Activated T-helper 1 cell treated with anti-CD3 and anti-CD28 coated beads, Interleukin-12 subunit alpha, Interleukin-12 subunit beta, Interleukin-2, Interleukin-4 antibody, amounts not matched to agents 30 ng/mL and 10 ng/mL and 1 ng/mL, durations not matched to agents 14 hours and 24 hours and 36 hours (primary cell): ENCODE data around the gene SBK2. TPM values are rescaled to one million over a fixed set of nuclear protein-coding genes. Genes with fewer than 3 reads are reported as not detected.

ENCODE experiments used
- DNase-seq: peaks from one replicate; pipeline ENCODE4 v3.0.0; 2021; ENCODE audit warnings: low spot score
- H3K27ac Mint-ChIP-seq: one replicate; pipeline ENCODE4 v1.8.0; 2021; ENCODE audit warnings: mild to moderate bottlenecking, mixed read lengths
- H3K27me3 Mint-ChIP-seq: one replicate; pipeline ENCODE4 v1.8.0; 2022; ENCODE audit warnings: mild to moderate bottlenecking, moderate library complexity, mixed read lengths; ENCODE audit not compliant: insufficient read depth
- H3K36me3 Mint-ChIP-seq: one replicate; pipeline ENCODE4 v1.8.0; 2021; ENCODE audit warnings: low read depth, mixed read lengths
- H3K4me1 Mint-ChIP-seq: one replicate; pipeline ENCODE4 v1.8.0; 2021; ENCODE audit warnings: low read depth, mixed read lengths
- H3K4me3 Mint-ChIP-seq: one replicate; pipeline ENCODE4 v1.8.0; 2021; ENCODE audit warnings: mild to moderate bottlenecking, moderate library complexity, mixed read lengths
- H3K9me3 Mint-ChIP-seq: one replicate; pipeline ENCODE4 v1.8.0; 2021; ENCODE audit warnings: mixed read lengths
- intact Hi-C: fragments of 100-400 bp; cut with micrococcal nuclease; formaldehyde crosslinking; loops from one replicate; pipeline ENCODE4 v1.15.1; 2024
- total RNA-seq: library from RNA; stranded (reverse); gene quantifications from 2 replicates; pipeline ENCODE4 v1.2.3, GENCODE V29; 2022

Gene SBK2
- total RNA-seq, 1 donor from 2014 or later, result not detected

- intact Hi-C loops, result no loop called here
- Mint-ChIP-seq H3K36me3 (no peaks in the 10 kb centered on the region), H3K27me3 (no peaks in the 10 kb centered on the region)
These were observed 55.2 kb downstream of the SBK2 start for GRCh38 chr19:55481794-55482155.

GRCh38 chr19:55481148-55481793 is 55.7 kb downstream of the SBK2 start:
- no peaks in the 10 kb centered on the region for H3K9me3 Mint-ChIP-seq
- H3K27ac Mint-ChIP-seq, result no peak overlapping the region
- no peak overlapping the region for H3K4me3 Mint-ChIP-seq
- intact Hi-C loops, result no loop called here
- no peak for DNase-seq
- H3K27me3 Mint-ChIP-seq, result no peaks in the 10 kb centered on the region
- no peaks in the 10 kb centered on the region for H3K36me3 Mint-ChIP-seq
- H3K4me1 Mint-ChIP-seq, result peaks cover 24% of the 10 kb centered on the region

More at GRCh38 chr19:55481794-55482155, 55.2 kb downstream of the SBK2 start:
- Mint-ChIP-seq H3K4me1 (peaks cover 24% of the 10 kb centered on the region), H3K9me3 (no peaks in the 10 kb centered on the region), H3K27ac (no peak overlapping the region), H3K4me3 (no peak overlapping the region)
- no peak for DNase-seq

- H3K27ac Mint-ChIP-seq, result no peak overlapping the region
- no peak for DNase-seq
- no peaks in the 10 kb centered on the region for H3K36me3 Mint-ChIP-seq
- no peaks in the 10 kb centered on the region for H3K9me3 Mint-ChIP-seq
- H3K4me1 Mint-ChIP-seq, result peaks cover 18% of the 10 kb centered on the region
- H3K27me3 Mint-ChIP-seq, result no peaks in the 10 kb centered on the region
- no peak overlapping the region for H3K4me3 Mint-ChIP-seq
- intact Hi-C loops, result loop anchor here (5.0 kb wide), 1 partner anchor 1088 kb away; the partner anchor contains the start of gene ZNF470
These were observed 57.3 kb downstream of the SBK2 start for GRCh38 chr19:55479451-55480230.

GRCh38 chr19:55479045-55479444 is 57.9 kb downstream of the SBK2 start:
- intact Hi-C loops, result loop anchor here (5.0 kb wide), 1 partner anchor 1088 kb away; the partner anchor contains the start of gene ZNF470

More at GRCh38 chr19:55479045-55479444, 57.9 kb downstream of the SBK2 start:
- no peak for DNase-seq
- Mint-ChIP-seq H3K4me3 (peak overlapping the region; percentile 9), H3K9me3 (no peaks in the 10 kb centered on the region), H3K4me1 (peaks cover 18% of the 10 kb centered on the region), H3K27ac (no peak overlapping the region), H3K36me3 (no peaks in the 10 kb centered on the region), H3K27me3 (no peaks in the 10 kb centered on the region)

Other genes with a start within 250 kb of the SBK2 start
- 0.71 TPM in 1 of 2 replicates, not detected in the other for gene TMEM150B, start 211.8 kb downstream of the SBK2 start, total RNA-seq
- 29.1 and 29.9 TPM in 2 replicates for gene KMT5C, start 197.3 kb downstream of the SBK2 start, total RNA-seq
- gene COX6B2, start 182.4 kb downstream of the SBK2 start, total RNA-seq, result 0.26 TPM in 1 of 2 replicates, not detected in the other
- gene GARIN5B, start 173.9 kb downstream of the SBK2 start, total RNA-seq, result 0.05 TPM in 1 of 2 replicates, not detected in the other
- 0.34 TPM in 1 of 2 replicates, not detected in the other for gene IL11, start 166.7 kb downstream of the SBK2 start, total RNA-seq
- gene TMEM190, start 160.3 kb downstream of the SBK2 start, total RNA-seq, result not detected in 2 replicates
- 9.7 and 10.6 TPM in 2 replicates for gene TMEM238, start 152.8 kb downstream of the SBK2 start, total RNA-seq
- 1,835 and 1,847 TPM in 2 replicates for gene RPL28, start 151.2 kb downstream of the SBK2 start, total RNA-seq
- gene UBE2S, start 129.3 kb downstream of the SBK2 start, total RNA-seq, result 224 and 225 TPM in 2 replicates
- not detected in 2 replicates for gene SHISA7, start 93.8 kb downstream of the SBK2 start, total RNA-seq
- gene ISOC2, start 75.5 kb downstream of the SBK2 start, total RNA-seq, result 31.3 and 34.3 TPM in 2 replicates
- not detected in 2 replicates for gene C19orf85, start 72.4 kb downstream of the SBK2 start, total RNA-seq
- gene ZNF628, start 60.5 kb downstream of the SBK2 start, total RNA-seq, result 7.6 and 10.4 TPM in 2 replicates
- gene NAT14, start 51.9 kb downstream of the SBK2 start, total RNA-seq, result 23.1 and 26.1 TPM in 2 replicates
- gene SSC5D, start 48.7 kb downstream of the SBK2 start, total RNA-seq, result 0.24 and 0.65 TPM in 2 replicates
- not detected in 2 replicates for gene SBK3, start 8.4 kb upstream of the SBK2 start, total RNA-seq
- gene ZNF579, start 43.7 kb upstream of the SBK2 start, total RNA-seq, result 10.2 and 11.7 TPM in 2 replicates
- 24.2 and 24.7 TPM in 2 replicates for gene FIZ1, start 62.4 kb upstream of the SBK2 start, total RNA-seq
- 20.0 and 22.9 TPM in 2 replicates for gene ZNF524, start 63.2 kb upstream of the SBK2 start, total RNA-seq
- 12.6 and 13.2 TPM in 2 replicates for gene ZNF865, start 68.5 kb upstream of the SBK2 start, total RNA-seq
- 3.0 and 4.9 TPM in 2 replicates for gene ZNF784, start 87.4 kb upstream of the SBK2 start, total RNA-seq
- gene ZNF580, start 103.9 kb upstream of the SBK2 start, total RNA-seq, result 39.8 and 40.4 TPM in 2 replicates
- gene ZNF581, start 106.5 kb upstream of the SBK2 start, total RNA-seq, result 35.6 and 36.4 TPM in 2 replicates
- 7.3 and 9.0 TPM in 2 replicates for gene CCDC106, start 111.1 kb upstream of the SBK2 start, total RNA-seq
- 384 and 394 TPM in 2 replicates for gene U2AF2, start 117.9 kb upstream of the SBK2 start, total RNA-seq
- gene EPN1, start 138.1 kb upstream of the SBK2 start, total RNA-seq, result 46.0 and 48.3 TPM in 2 replicates
- gene NLRP9, start 201.3 kb upstream of the SBK2 start, total RNA-seq, result not detected in 2 replicates
- gene RFPL4A, start 222.0 kb upstream of the SBK2 start, total RNA-seq, result not detected in 2 replicates
- not detected in 2 replicates for gene RFPL4AL1, start 232.0 kb upstream of the SBK2 start, total RNA-seq